Stimulated activated CD4-positive, alpha-beta T cell treated with anti-CD3 and anti-CD28 coated beads, TNF-alpha, amount 100 ng/mL, for 24 hours (primary cell): Measurements from ENCODE around the gene PGBD5.

ENCODE experiments used
- DNase-seq, 3 experiments: peaks; one replicate each; pipeline ENCODE4 v3.0.0-alpha.2; 2020; ENCODE audit warnings: low read depth in 3 of 3

The PGBD5 gene

GRCh38 chr1:230307213-230307612 lies 118.9 kb downstream of the PGBD5 start:
- DNase-seq, result no peak

GRCh38 chr1:230306169-230306568 lies 120.0 kb downstream of the PGBD5 start:
- DNase-seq, result peak in 1 of 3 experiments; percentile 22

- DNase-seq, result no peak
Observed at GRCh38 chr1:230303822-230304221, 122.3 kb downstream of the PGBD5 start.

DNA sequence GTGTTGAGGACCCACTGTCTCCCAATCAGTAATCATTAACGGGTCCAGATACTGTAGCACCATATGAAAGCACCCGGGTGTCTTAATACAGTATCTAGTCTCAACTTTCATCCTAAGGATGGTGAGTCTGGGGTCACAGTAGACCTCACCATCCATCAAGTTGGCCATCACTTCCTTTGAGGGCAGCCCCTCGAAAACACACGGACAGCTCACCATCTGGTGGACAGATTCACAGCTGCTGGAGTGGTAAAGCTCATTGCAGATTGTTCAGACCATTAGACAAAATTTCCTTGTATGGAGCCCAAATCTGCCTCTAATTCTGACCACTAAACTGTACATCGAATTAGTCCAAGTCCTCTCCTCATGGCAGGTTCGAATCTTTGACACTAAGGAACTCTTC lies 123.1 kb downstream of the PGBD5 start:
- DNase-seq, result no peak

- DNase-seq, result no peak
Observed at GRCh38 chr1:230301822-230302221, 124.3 kb downstream of the PGBD5 start.

GRCh38 chr1:230301322-230301721 lies 124.8 kb downstream of the PGBD5 start:
- no peak for DNase-seq

DNA sequence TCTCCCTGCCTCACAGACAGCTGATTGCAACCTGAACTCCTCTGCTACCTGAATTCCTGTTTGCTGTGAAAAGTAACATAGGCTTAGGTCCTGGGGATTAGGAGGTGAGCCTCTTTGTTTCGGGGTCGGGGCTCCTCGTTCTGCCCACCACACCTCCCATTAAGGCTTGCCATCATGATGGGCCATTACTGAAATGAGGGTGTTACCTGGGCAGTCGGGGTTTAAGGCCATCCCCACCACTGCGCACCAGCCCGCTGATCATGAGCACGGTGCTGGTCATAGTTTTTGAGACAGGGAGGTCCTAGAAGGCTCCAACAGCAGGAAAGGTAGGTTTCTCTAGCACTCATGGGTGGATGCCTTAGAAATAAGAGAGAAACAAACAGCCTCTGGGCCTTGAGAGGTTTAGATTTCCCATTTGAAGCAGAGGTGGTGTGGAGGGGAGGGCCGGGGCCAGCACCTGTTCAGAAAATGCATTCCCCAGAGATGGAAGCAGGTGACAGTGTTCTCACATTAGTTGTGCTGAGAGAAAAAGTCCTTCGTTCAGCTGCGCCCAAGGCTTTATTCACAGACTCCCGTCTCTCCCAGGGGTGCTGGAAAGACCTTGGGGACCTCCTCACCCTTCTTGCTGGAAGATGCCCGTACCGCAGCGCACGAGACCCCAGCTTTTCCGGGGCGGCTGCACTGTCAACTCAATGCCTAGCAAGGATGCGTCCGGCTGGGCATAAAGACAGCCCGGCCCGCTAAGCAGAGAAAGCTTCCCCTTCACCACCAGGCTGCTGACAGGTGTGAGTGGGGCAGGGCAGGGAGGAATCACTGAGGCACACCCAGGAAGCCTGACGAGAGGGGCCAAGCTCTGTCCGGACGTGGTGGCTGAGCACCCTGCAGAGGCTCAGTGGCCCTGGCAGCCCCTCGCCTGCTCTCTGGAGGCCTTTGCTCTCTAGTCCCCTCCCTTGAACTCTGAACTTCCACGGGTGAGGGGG lies 125.5 kb downstream of the PGBD5 start:
- no peak for DNase-seq

- no peak for DNase-seq
Observed at GRCh38 chr1:230299191-230300006, 126.7 kb downstream of the PGBD5 start.

DNA sequence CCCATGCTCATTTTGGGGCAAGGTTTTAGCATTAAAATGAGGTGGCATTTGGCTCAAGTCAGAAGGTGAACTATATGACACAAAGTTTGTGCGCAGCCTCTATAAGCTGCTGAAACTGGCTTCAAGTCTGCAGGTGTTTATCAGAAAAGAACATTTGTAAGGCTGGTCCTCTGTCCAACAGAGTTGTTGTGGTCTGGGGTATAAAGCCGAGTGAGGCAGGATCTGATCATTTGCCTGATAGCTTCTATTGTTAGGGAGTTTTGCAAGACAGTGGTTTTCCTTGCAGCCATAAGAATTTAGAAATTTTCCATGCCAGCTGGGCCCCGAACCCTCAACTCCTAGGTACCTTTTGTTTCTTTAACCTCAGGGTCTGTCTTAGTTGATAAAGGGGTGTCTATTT lies 130.8 kb downstream of the PGBD5 start:
- no peak for DNase-seq

GRCh38 chr1:230293390-230293700 lies 132.8 kb downstream of the PGBD5 start:
- DNase-seq, result no peak

DNA sequence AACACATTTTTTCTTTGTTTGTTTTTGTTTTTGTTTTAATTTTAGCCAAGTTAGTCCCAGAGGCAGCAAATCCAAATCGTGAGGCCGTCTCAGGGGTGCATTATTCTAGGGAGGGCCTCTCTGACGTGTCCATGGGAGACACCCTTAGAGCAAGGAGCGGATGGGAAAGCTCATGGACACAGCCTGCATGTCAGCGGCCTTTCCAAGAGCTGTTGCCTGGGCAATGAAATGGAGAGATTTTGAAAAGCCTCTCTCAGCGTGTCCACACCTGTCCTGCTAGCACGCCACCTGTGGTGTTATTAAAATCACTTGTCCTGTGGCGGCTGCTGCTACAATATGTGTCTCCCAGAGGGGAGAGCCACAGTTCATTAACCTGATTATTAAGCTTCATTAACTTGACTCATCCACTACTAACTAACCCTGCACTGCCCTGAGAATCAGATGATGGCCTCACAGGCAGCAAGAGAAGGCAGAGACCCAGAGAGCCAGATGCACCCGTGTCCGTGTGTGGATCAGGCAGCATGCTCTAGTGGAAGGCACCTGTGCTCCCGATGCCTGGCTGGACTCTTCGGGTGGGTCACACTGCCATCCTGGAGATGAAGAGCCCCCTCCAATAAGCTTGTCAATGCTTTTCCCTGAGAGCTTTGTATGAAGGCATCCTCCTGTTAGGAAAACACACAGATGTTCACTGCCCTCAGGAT lies 133.3 kb downstream of the PGBD5 start:
- no peak for DNase-seq

- no peak for DNase-seq
Observed at GRCh38 chr1:230291731-230292620, 134.2 kb downstream of the PGBD5 start.

DNA sequence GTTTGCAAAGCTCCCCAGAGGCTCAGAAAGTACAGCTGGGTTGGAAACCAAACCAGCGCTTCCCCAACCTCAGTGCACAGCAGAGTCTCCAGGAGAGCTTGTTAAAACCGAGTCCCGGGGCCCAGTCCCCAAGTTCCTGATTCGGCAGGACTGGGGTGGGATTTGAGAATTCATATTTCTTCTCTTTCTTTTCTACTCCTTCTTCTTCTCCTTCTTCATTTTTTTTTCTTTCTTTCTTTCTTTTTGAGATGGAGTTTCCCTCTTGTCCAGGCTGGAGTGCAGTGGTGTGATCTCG lies 136.8 kb downstream of the PGBD5 start:
- DNase-seq, result no peak

GRCh38 chr1:230288641-230289349 lies 137.3 kb downstream of the PGBD5 start:
- DNase-seq, result no peak

DNA sequence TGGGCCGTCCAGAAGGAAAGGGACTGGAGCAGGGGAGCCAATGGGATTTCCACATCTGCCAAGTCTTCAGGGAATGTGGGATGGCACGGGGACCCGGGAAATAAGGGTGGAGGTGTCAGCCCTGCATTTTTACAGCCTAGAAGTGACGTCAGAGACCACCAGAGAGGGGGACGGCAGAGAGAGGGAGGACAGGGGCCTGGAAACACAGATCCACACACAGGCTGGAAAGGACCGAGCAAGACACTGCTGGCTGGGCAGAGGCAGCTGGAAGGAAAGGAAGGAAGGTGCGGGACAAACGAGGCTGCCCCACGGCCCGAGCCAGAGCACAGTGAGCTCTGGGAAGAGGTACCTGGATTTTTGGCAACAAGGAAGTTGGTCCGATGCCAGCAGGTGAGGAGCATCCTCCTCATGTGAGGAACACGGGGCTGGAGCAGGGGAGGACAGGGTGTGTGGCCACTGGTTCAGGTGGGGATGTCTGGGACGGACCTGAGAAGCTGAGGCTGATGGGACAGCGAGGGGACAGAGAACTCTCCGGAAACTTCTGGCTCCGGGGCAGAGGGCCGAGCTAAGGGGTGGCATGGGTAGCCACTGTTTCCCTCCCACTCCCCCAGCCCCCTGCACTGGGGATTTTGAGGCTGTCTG lies 138.3 kb downstream of the PGBD5 start:
- DNase-seq, result no peak

DNA sequence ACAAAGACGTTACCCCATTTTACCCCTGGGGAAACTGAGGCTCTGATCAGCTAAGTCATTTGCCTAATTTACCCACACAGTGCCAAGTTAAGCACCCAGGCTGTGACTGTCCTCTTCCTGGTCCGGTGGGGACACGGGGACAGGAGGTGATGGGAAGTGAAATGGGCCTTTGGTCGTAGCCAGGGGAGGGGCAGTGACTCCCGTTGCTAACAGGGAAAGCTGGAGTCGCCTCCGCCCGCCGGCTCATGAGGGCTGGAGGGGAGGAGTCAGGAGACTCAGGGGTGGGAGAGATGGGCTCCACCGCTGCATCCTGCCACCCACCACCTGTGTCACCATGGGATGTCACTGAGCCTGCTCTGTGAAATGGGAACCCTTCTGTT lies 139.3 kb downstream of the PGBD5 start:
- DNase-seq, result no peak

- DNase-seq, result no peak
Observed at GRCh38 chr1:230286166-230286889, 139.8 kb downstream of the PGBD5 start.

DNA sequence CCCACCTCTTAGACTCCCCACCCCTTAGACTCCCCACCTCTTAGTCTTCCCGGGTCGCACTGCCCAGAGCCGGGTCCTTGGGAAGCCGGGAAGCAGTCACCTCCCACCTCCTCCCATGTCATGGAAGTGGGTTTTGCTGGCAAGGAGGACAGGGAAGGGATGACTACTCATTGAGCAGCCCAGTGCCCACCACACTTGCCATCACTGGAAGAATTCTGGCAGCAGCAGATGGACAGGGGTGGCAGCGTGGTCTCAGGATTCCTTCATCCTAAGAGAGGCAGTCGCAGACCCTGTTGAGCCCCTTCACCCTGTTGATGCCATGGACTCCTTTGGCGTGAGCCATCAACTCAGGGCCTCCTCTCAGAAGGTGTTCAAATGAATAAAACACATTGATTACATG lies 140.8 kb downstream of the PGBD5 start:
- no peak for DNase-seq

DNA sequence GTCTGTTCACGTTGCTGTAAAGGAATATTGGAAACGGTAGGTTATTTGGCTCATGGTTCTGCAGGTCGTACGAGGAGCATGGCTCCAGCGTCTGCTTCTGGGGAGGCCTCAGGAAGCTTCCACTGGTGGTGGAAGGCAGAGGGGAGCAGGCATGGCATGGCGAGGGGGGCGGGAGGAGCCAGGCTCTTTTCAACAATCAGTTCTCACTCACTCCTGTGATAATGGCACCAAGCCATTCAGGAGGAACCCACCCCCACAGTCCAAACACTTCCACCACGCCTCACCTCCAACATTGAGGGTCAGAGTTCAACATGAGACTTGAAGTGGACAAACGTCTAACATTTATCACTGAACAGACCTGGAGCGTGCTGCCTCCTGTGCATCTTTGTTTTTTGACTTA lies 141.2 kb downstream of the PGBD5 start:
- no peak for DNase-seq

DNA sequence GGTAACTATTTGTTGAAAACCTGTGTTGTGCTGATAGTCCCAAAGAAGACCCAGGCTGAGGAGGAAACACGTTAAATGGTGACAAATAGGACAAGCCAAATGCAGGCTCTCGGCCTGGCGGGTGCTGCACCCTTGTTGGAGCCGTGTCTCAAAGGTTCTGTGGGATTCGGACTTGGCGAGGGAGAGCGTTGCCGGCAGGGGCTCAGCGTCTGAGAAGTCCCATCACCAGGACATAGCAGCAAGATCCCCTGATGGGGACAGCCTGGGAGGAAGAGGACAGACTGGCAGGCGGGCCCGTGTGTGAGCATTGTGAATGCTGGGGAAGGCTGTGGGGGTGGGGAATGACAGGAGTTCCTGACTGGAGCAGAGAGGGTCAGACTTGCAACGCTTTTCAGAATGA lies 142.5 kb downstream of the PGBD5 start:
- DNase-seq, result no peak
